ENCODE measurements around the gene AKAP1.

AKAP1 gene

GRCh38 chr17:57088298-57088697 lies 3.3 kb downstream of the AKAP1 start:
- Histone ChIP-seq H3K4me2 (ENCODE audit: low read length) (no peak overlapping the region), H2AFZ (ENCODE audit: insufficient read depth, low read length, poor library complexity) (no peak overlapping the region), H3K9me3 (ENCODE audit: insufficient read depth, low read depth, low read length) (no peaks in the 10 kb centered on the region), H4K8ac (ENCODE audit: low read depth, low read length) (no peak overlapping the region), H3K79me1 (ENCODE audit: low read length) (peaks cover 8% of the 10 kb centered on the region), H3K14ac (ENCODE audit: low read length) (no peak overlapping the region), H3K4ac (ENCODE audit: low read depth, low read length) (no peak overlapping the region), H2BK12ac (ENCODE audit: low read length) (no peak overlapping the region), H3K36me3 (ENCODE audit: control insufficient read depth in 1 of 2, insufficient read depth in 2 of 2, low read length in 2 of 2) (no peaks in the 10 kb centered on the region), H2BK120ac (ENCODE audit: insufficient read depth, low read length, poor library complexity) (no peak overlapping the region), H3K4me3 (ENCODE audit: low read depth, low read length) (no peak overlapping the region), H3K23ac (ENCODE audit: low read length) (no peak overlapping the region), H2AK5ac (ENCODE audit: low read length) (no peak overlapping the region), H3K9ac (ENCODE audit: low read length) (no peak overlapping the region), H3K27me3 (ENCODE audit: insufficient read depth, low read length) (no peaks in the 10 kb centered on the region), H4K91ac (ENCODE audit: low read depth, low read length) (no peak overlapping the region), H2BK5ac (ENCODE audit: low read depth, low read length, poor library complexity) (no peak overlapping the region), H3K4me1 (ENCODE audit: control insufficient read depth in 1 of 2, insufficient read depth in 2 of 2, low read length in 2 of 2) (peaks cover 0 to 6% of the 10 kb centered on the region in 2 experiments), H3K18ac (ENCODE audit: low read length) (no peak overlapping the region), H3K27ac (ENCODE audit: low read depth, low read length) (no peak overlapping the region), H4K12ac (ENCODE audit: low read depth, low read length) (no peak overlapping the region), H3K79me2 (ENCODE audit: control insufficient read depth, insufficient read depth, low read length, poor library complexity) (peaks cover 3% of the 10 kb centered on the region)
- no CpG with 5 or more reads among the region's 1 CpG for WGBS (ENCODE audit: extremely low coverage, insufficient coverage, insufficient read length)
- no peak for DNase-seq

GRCh38 chr17:57089391-57089790 lies 4.3 kb downstream of the AKAP1 start:
- Histone ChIP-seq H2AK5ac (ENCODE audit: low read length) (no peak overlapping the region), H2BK12ac (ENCODE audit: low read length) (no peak overlapping the region), H4K12ac (ENCODE audit: low read depth, low read length) (no peak overlapping the region), H3K36me3 (ENCODE audit: control insufficient read depth in 1 of 2, insufficient read depth in 2 of 2, low read length in 2 of 2) (no peaks in the 10 kb centered on the region), H3K27ac (ENCODE audit: low read depth, low read length) (no peak overlapping the region), H3K4me2 (ENCODE audit: low read length) (no peak overlapping the region), H4K91ac (ENCODE audit: low read depth, low read length) (no peak overlapping the region), H2BK5ac (ENCODE audit: low read depth, low read length, poor library complexity) (no peak overlapping the region), H3K18ac (ENCODE audit: low read length) (no peak overlapping the region), H3K79me2 (ENCODE audit: control insufficient read depth, insufficient read depth, low read length, poor library complexity) (peaks cover 5% of the 10 kb centered on the region), H3K4me1 (ENCODE audit: control insufficient read depth in 1 of 2, insufficient read depth in 2 of 2, low read length in 2 of 2) (peaks cover 0 to 6% of the 10 kb centered on the region in 2 experiments), H3K79me1 (ENCODE audit: low read length) (peaks cover 8% of the 10 kb centered on the region), H3K23ac (ENCODE audit: low read length) (no peak overlapping the region), H3K9me3 (ENCODE audit: insufficient read depth, low read depth, low read length) (no peaks in the 10 kb centered on the region), H4K8ac (ENCODE audit: low read depth, low read length) (no peak overlapping the region), H2AFZ (ENCODE audit: insufficient read depth, low read length, poor library complexity) (no peak overlapping the region), H3K14ac (ENCODE audit: low read length) (no peak overlapping the region), H3K27me3 (ENCODE audit: insufficient read depth, low read length) (no peaks in the 10 kb centered on the region), H2BK120ac (ENCODE audit: insufficient read depth, low read length, poor library complexity) (no peak overlapping the region), H3K4me3 (ENCODE audit: low read depth, low read length) (no peak overlapping the region), H3K4ac (ENCODE audit: low read depth, low read length) (no peak overlapping the region), H3K9ac (ENCODE audit: low read length) (no peak overlapping the region)
- no CpG with 5 or more reads among the region's 6 CpGs for WGBS (ENCODE audit: extremely low coverage, insufficient coverage, insufficient read length)
- no peak for DNase-seq

- Histone ChIP-seq H4K8ac (ENCODE audit: low read depth, low read length) (no peak overlapping the region), H2BK5ac (ENCODE audit: low read depth, low read length, poor library complexity) (no peak overlapping the region), H3K27me3 (ENCODE audit: insufficient read depth, low read length) (no peaks in the 10 kb centered on the region), H4K91ac (ENCODE audit: low read depth, low read length) (no peak overlapping the region), H2BK12ac (ENCODE audit: low read length) (no peak overlapping the region), H3K9ac (ENCODE audit: low read length) (no peak overlapping the region), H3K79me1 (ENCODE audit: low read length) (no peaks in the 10 kb centered on the region), H3K9me3 (ENCODE audit: insufficient read depth, low read depth, low read length) (no peaks in the 10 kb centered on the region), H3K23ac (ENCODE audit: low read length) (no peak overlapping the region), H3K36me3 (ENCODE audit: control insufficient read depth in 1 of 2, insufficient read depth in 2 of 2, low read length in 2 of 2) (no peaks in the 10 kb centered on the region), H3K4me3 (ENCODE audit: low read depth, low read length) (no peak overlapping the region), H3K4ac (ENCODE audit: low read depth, low read length) (peak overlapping the region; percentile 20), H3K79me2 (ENCODE audit: control insufficient read depth, insufficient read depth, low read length, poor library complexity) (peaks cover 2% of the 10 kb centered on the region), H3K27ac (ENCODE audit: low read depth, low read length) (no peak overlapping the region), H3K4me1 (ENCODE audit: control insufficient read depth in 1 of 2, insufficient read depth in 2 of 2, low read length in 2 of 2) (peaks cover 0 to 6% of the 10 kb centered on the region in 2 experiments), H3K18ac (ENCODE audit: low read length) (no peak overlapping the region), H3K14ac (ENCODE audit: low read length) (no peak overlapping the region), H3K4me2 (ENCODE audit: low read length) (no peak overlapping the region), H2BK120ac (ENCODE audit: insufficient read depth, low read length, poor library complexity) (no peak overlapping the region), H2AFZ (ENCODE audit: insufficient read depth, low read length, poor library complexity) (no peak overlapping the region), H2AK5ac (ENCODE audit: low read length) (no peak overlapping the region), H4K12ac (ENCODE audit: low read depth, low read length) (no peak overlapping the region)
- peak in 1 of 2 donors; percentile 48 for DNase-seq
- WGBS (ENCODE audit: extremely low coverage, insufficient coverage, insufficient read length): no CpG with 5 or more reads among the region's 4 CpGs
Observed at GRCh38 chr17:57090560-57091185, 5.6 kb downstream of the AKAP1 start.

GRCh38 chr17:57091186-57091618 lies 6.2 kb downstream of the AKAP1 start:
- Histone ChIP-seq H3K36me3 (ENCODE audit: control insufficient read depth in 1 of 2, insufficient read depth in 2 of 2, low read length in 2 of 2) (no peaks in the 10 kb centered on the region), H4K12ac (ENCODE audit: low read depth, low read length) (no peak overlapping the region), H3K14ac (ENCODE audit: low read length) (no peak overlapping the region), H3K9ac (ENCODE audit: low read length) (peak overlapping the region; percentile 23), H2BK12ac (ENCODE audit: low read length) (no peak overlapping the region), H3K4me1 (ENCODE audit: control insufficient read depth in 1 of 2, insufficient read depth in 2 of 2, low read length in 2 of 2) (peaks cover 0 to 3% of the 10 kb centered on the region in 2 experiments), H3K79me1 (ENCODE audit: low read length) (no peaks in the 10 kb centered on the region), H3K27me3 (ENCODE audit: insufficient read depth, low read length) (no peaks in the 10 kb centered on the region), H2BK5ac (ENCODE audit: low read depth, low read length, poor library complexity) (no peak overlapping the region), H3K18ac (ENCODE audit: low read length) (no peak overlapping the region), H4K91ac (ENCODE audit: low read depth, low read length) (no peak overlapping the region), H3K9me3 (ENCODE audit: insufficient read depth, low read depth, low read length) (no peaks in the 10 kb centered on the region), H2BK120ac (ENCODE audit: insufficient read depth, low read length, poor library complexity) (no peak overlapping the region), H4K8ac (ENCODE audit: low read depth, low read length) (no peak overlapping the region), H3K4ac (ENCODE audit: low read depth, low read length) (no peak overlapping the region), H3K79me2 (ENCODE audit: control insufficient read depth, insufficient read depth, low read length, poor library complexity) (peaks cover 2% of the 10 kb centered on the region), H2AFZ (ENCODE audit: insufficient read depth, low read length, poor library complexity) (no peak overlapping the region), H3K4me3 (ENCODE audit: low read depth, low read length) (no peak overlapping the region), H3K4me2 (ENCODE audit: low read length) (no peak overlapping the region), H3K23ac (ENCODE audit: low read length) (no peak overlapping the region), H2AK5ac (ENCODE audit: low read length) (no peak overlapping the region), H3K27ac (ENCODE audit: low read depth, low read length) (no peak overlapping the region)
- WGBS (ENCODE audit: extremely low coverage, insufficient coverage, insufficient read length): no CpG with 5 or more reads among the region's 5 CpGs
- no peak for DNase-seq

Data from trophoblast cell (in vitro differentiated cells and primary cell).